ENCODE results near the gene ANKRD24. TPM values are rescaled to one million over a fixed set of nuclear protein-coding genes. Genes with fewer than 3 reads are reported as not detected.
"Not testable (repeated sequence)": the region's sequence is repeated elsewhere in the genome, so short reads cannot be mapped to it uniquely, and the experiment has no call there.

ANKRD24 gene
- total RNA-seq, 1 donor from 2014 or later = 6.1 TPM

- H3K9me3 Mint-ChIP-seq (ENCODE audit: unreplicated experiment) = no peaks in the 10 kb centered on the region
- H3K27ac Mint-ChIP-seq (ENCODE audit: unreplicated experiment) = no peak overlapping the region
- no peak for TF ChIP-seq CTCF (IDR thresholded peaks at IDR 0.05; ENCODE audit: partially characterized antibody, unreplicated experiment)
- H3K36me3 Mint-ChIP-seq (ENCODE audit: unreplicated experiment) = no peaks in the 10 kb centered on the region
- peaks cover 2% of the 10 kb centered on the region for H3K27me3 Mint-ChIP-seq (ENCODE audit: unreplicated experiment)
- H3K4me1 Mint-ChIP-seq (ENCODE audit: low read depth, unreplicated experiment) = peaks cover 3% of the 10 kb centered on the region
- no peak for DNase-seq
- H3K4me3 Mint-ChIP-seq (ENCODE audit: unreplicated experiment) = no peak overlapping the region
These were observed 43.4 kb downstream of the ANKRD24 start for GRCh38 chr19:4225885-4226284.

- no peak overlapping the region for H3K4me3 Mint-ChIP-seq (ENCODE audit: unreplicated experiment)
- H3K36me3 Mint-ChIP-seq (ENCODE audit: unreplicated experiment) = no peaks in the 10 kb centered on the region
- peaks cover 2% of the 10 kb centered on the region for H3K27me3 Mint-ChIP-seq (ENCODE audit: unreplicated experiment)
- peaks cover 3% of the 10 kb centered on the region for H3K4me1 Mint-ChIP-seq (ENCODE audit: low read depth, unreplicated experiment)
- TF ChIP-seq CTCF (IDR thresholded peaks at IDR 0.05; ENCODE audit: partially characterized antibody, unreplicated experiment) = no peak
- DNase-seq = no peak
- H3K27ac Mint-ChIP-seq (ENCODE audit: unreplicated experiment) = no peak overlapping the region
- H3K9me3 Mint-ChIP-seq (ENCODE audit: unreplicated experiment) = peaks cover 1% of the 10 kb centered on the region
These were observed 45.3 kb downstream of the ANKRD24 start for GRCh38 chr19:4227771-4228170.

- no peak for DNase-seq
- Mint-ChIP-seq H3K27ac (ENCODE audit: unreplicated experiment) (no peak overlapping the region), H3K9me3 (ENCODE audit: unreplicated experiment) (peaks cover 1% of the 10 kb centered on the region), H3K4me3 (ENCODE audit: unreplicated experiment) (no peak overlapping the region), H3K36me3 (ENCODE audit: unreplicated experiment) (no peaks in the 10 kb centered on the region), H3K27me3 (ENCODE audit: unreplicated experiment) (peaks cover 4% of the 10 kb centered on the region), H3K4me1 (ENCODE audit: low read depth, unreplicated experiment) (peaks cover 3% of the 10 kb centered on the region)
- TF ChIP-seq CTCF (IDR thresholded peaks at IDR 0.05; ENCODE audit: partially characterized antibody, unreplicated experiment) = no peak
These were observed 46.3 kb downstream of the ANKRD24 start for GRCh38 chr19:4228765-4229178.

- peak; percentile 48 for DNase-seq
- no peaks in the 10 kb centered on the region for H3K36me3 Mint-ChIP-seq (ENCODE audit: unreplicated experiment)
- H3K27ac Mint-ChIP-seq (ENCODE audit: unreplicated experiment) = no peak within 1 kb of the TSS
- peaks cover 1% of the 10 kb centered on the region for H3K9me3 Mint-ChIP-seq (ENCODE audit: unreplicated experiment)
- peaks cover 4% of the 10 kb centered on the region for H3K27me3 Mint-ChIP-seq (ENCODE audit: unreplicated experiment)
- TF ChIP-seq CTCF (IDR thresholded peaks at IDR 0.05; ENCODE audit: partially characterized antibody, unreplicated experiment) = no peak
- H3K4me1 Mint-ChIP-seq (ENCODE audit: low read depth, unreplicated experiment) = peaks cover 3% of the 10 kb centered on the region
- H3K4me3 Mint-ChIP-seq (ENCODE audit: unreplicated experiment) = no peak within 1 kb of the TSS
These were observed 46.9 kb downstream of the ANKRD24 start, which contains the start of gene EBI3 for GRCh38 chr19:4229179-4229931. TSS of gene EBI3 (plus strand) at chr19:4229523. CDS start at chr19:4229551, 28 bp downstream.

GRCh38 chr19:4230237-4230636 is 47.7 kb downstream of the ANKRD24 start:
- not testable (repeated sequence) for H3K27me3 Mint-ChIP-seq (ENCODE audit: unreplicated experiment); H3K9me3 Mint-ChIP-seq (ENCODE audit: unreplicated experiment)

GRCh38 chr19:4231521-4231920 is 49.0 kb downstream of the ANKRD24 start:
- H3K27ac Mint-ChIP-seq (ENCODE audit: unreplicated experiment); H3K36me3 Mint-ChIP-seq (ENCODE audit: unreplicated experiment); H3K27me3 Mint-ChIP-seq (ENCODE audit: unreplicated experiment); H3K4me1 Mint-ChIP-seq (ENCODE audit: low read depth, unreplicated experiment); H3K9me3 Mint-ChIP-seq (ENCODE audit: unreplicated experiment); DNase-seq; H3K4me3 Mint-ChIP-seq (ENCODE audit: unreplicated experiment): not testable (repeated sequence)

More at GRCh38 chr19:4230237-4230636, 47.7 kb downstream of the ANKRD24 start:
- not testable (repeated sequence) for H3K4me1 Mint-ChIP-seq (ENCODE audit: low read depth, unreplicated experiment); H3K4me3 Mint-ChIP-seq (ENCODE audit: unreplicated experiment); H3K36me3 Mint-ChIP-seq (ENCODE audit: unreplicated experiment); H3K27ac Mint-ChIP-seq (ENCODE audit: unreplicated experiment); DNase-seq

- H3K27ac Mint-ChIP-seq (ENCODE audit: unreplicated experiment); H3K36me3 Mint-ChIP-seq (ENCODE audit: unreplicated experiment): not testable (repeated sequence)
These were observed 49.6 kb downstream of the ANKRD24 start for GRCh38 chr19:4232139-4232538.

More at GRCh38 chr19:4232139-4232538, 49.6 kb downstream of the ANKRD24 start:
- not testable (repeated sequence) for H3K27me3 Mint-ChIP-seq (ENCODE audit: unreplicated experiment); H3K4me3 Mint-ChIP-seq (ENCODE audit: unreplicated experiment); H3K9me3 Mint-ChIP-seq (ENCODE audit: unreplicated experiment); H3K4me1 Mint-ChIP-seq (ENCODE audit: low read depth, unreplicated experiment); DNase-seq

Measured in glutamatergic neuron (in vitro differentiated cells).